KOPT-K1 (cell line): ENCODE results near the gene RAC2.

Experiments
- H3K27ac ChIP-seq: fragments of 200-600 bp; sonication (generic); 2 replicates; pipeline ENCODE4 v1.5.1; 2016; ENCODE audit warnings: antibody characterized with exemption, mild to moderate bottlenecking, low read depth, low read length; ENCODE audit not compliant: poor library complexity, severe bottlenecking
- H3K36me3 ChIP-seq: fragments of 200-600 bp; sonication (generic); 2 replicates; pipeline ENCODE4 v1.5.1; 2017; ENCODE audit warnings: antibody characterized with exemption, mild to moderate bottlenecking, low read length, moderate library complexity; ENCODE audit not compliant: insufficient read depth
- H3K9me3 ChIP-seq: fragments of 200-600 bp; sonication (generic); 2 replicates; pipeline ENCODE4 v1.5.1; 2017; ENCODE audit warnings: antibody characterized with exemption, low read length, mild to moderate bottlenecking; ENCODE audit not compliant: insufficient read depth, poor library complexity, severe bottlenecking

RAC2 gene

GRCh38 chr22:37212174-37212906, 31.7 kb downstream of the RAC2 start, which contains the start of gene SSTR3:
Gene SSTR3 (minus strand): TSS chr22:37212477. CDS start chr22:37207803, 4,674 bp downstream.
- Histone ChIP-seq H3K36me3 (no peaks in the 10 kb centered on the region), H3K9me3 (no peaks in the 10 kb centered on the region), H3K27ac (no peak within 1 kb of the TSS)

- H3K27ac ChIP-seq: no peak overlapping the region
- H3K36me3 ChIP-seq: no peaks in the 10 kb centered on the region
- no peaks in the 10 kb centered on the region for H3K9me3 ChIP-seq
Measured at GRCh38 chr22:37211866-37212173, 32.2 kb downstream of the RAC2 start.

- no peaks in the 10 kb centered on the region for H3K9me3 ChIP-seq
- H3K36me3 ChIP-seq: no peaks in the 10 kb centered on the region
- no peak overlapping the region for H3K27ac ChIP-seq
Measured at GRCh38 chr22:37211075-37211865, 32.8 kb downstream of the RAC2 start.

- no peaks in the 10 kb centered on the region for H3K9me3 ChIP-seq
- H3K27ac ChIP-seq: no peak overlapping the region
- H3K36me3 ChIP-seq: no peaks in the 10 kb centered on the region
Measured at GRCh38 chr22:37210041-37210803, 33.8 kb downstream of the RAC2 start.

- Histone ChIP-seq H3K27ac (no peak overlapping the region), H3K36me3 (no peaks in the 10 kb centered on the region)
Measured at GRCh38 chr22:37209140-37209845, 34.8 kb downstream of the RAC2 start.

GRCh38 chr22:37208401-37209139, 35.5 kb downstream of the RAC2 start:
- no peaks in the 10 kb centered on the region for H3K9me3 ChIP-seq
- H3K36me3 ChIP-seq: no peaks in the 10 kb centered on the region
- no peak overlapping the region for H3K27ac ChIP-seq

More at GRCh38 chr22:37209140-37209845, 34.8 kb downstream of the RAC2 start:
- no peaks in the 10 kb centered on the region for H3K9me3 ChIP-seq

- no peaks in the 10 kb centered on the region for H3K36me3 ChIP-seq
- no peaks in the 10 kb centered on the region for H3K9me3 ChIP-seq
- H3K27ac ChIP-seq: no peak overlapping the region
Measured at GRCh38 chr22:37207981-37208380, 36.1 kb downstream of the RAC2 start.

- no peaks in the 10 kb centered on the region for H3K36me3 ChIP-seq
- H3K9me3 ChIP-seq: no peaks in the 10 kb centered on the region
- H3K27ac ChIP-seq: no peak overlapping the region
Measured at GRCh38 chr22:37206841-37207821, 36.9 kb downstream of the RAC2 start.

GRCh38 chr22:37206118-37206840, 37.8 kb downstream of the RAC2 start:
- Histone ChIP-seq H3K27ac (no peak overlapping the region), H3K9me3 (no peaks in the 10 kb centered on the region), H3K36me3 (no peaks in the 10 kb centered on the region)

GRCh38 chr22:37205046-37205445, 39.0 kb downstream of the RAC2 start:
- H3K36me3 ChIP-seq: no peaks in the 10 kb centered on the region
- H3K27ac ChIP-seq: no peak overlapping the region
- H3K9me3 ChIP-seq: no peaks in the 10 kb centered on the region

- no peaks in the 10 kb centered on the region for H3K9me3 ChIP-seq
- no peaks in the 10 kb centered on the region for H3K36me3 ChIP-seq
- H3K27ac ChIP-seq: no peak overlapping the region
Measured at GRCh38 chr22:37204045-37204655, 39.9 kb downstream of the RAC2 start.

- H3K36me3 ChIP-seq: no peaks in the 10 kb centered on the region
- no peaks in the 10 kb centered on the region for H3K9me3 ChIP-seq
- no peak overlapping the region for H3K27ac ChIP-seq
Measured at GRCh38 chr22:37203354-37204044, 40.6 kb downstream of the RAC2 start.
